Heart right ventricle (tissue), 16 donors: ENCODE measurements around the gene SSBP2. TPM values are rescaled to one million over a fixed set of nuclear protein-coding genes. Genes with fewer than 3 reads are reported as not detected.

Source experiments
- ATAC-seq, 8 donors: fragments of 200-7000 bp; cut with Tn5 transposase; one replicate each; pipeline ENCODE4 v1.9.1; 2020; ENCODE audit warnings: mild to moderate bottlenecking in 8 of 8, moderate library complexity in 8 of 8, moderate number of reproducible peaks in 1 of 8
- DNase-seq, 2 donors: peaks; one replicate each; pipeline ENCODE4 v3.0.0-alpha.2; 2020
- H3K27ac ChIP-seq, 10 donors: fragments of 200-600 bp; sonication (generic) in 2 of 10; one replicate each; pipeline versions ENCODE4 v1.5.0 to v1.8.0; 2020 to 2022; ENCODE audit warnings: mild to moderate bottlenecking in 3 of 10
- H3K27me3 ChIP-seq, 7 donors: fragments of 200-600 bp; one replicate each; pipeline ENCODE4 v1.8.0; 2021 to 2022; ENCODE audit warnings: mild to moderate bottlenecking in 2 of 7
- H3K36me3 ChIP-seq, 9 donors: fragments of 200-600 bp; sonication (generic) in 1 of 9; one replicate each; pipeline versions ENCODE4 v1.5.0 to v1.8.0; 2020 to 2022; ENCODE audit warnings: mild to moderate bottlenecking in 2 of 9
- H3K4me1 ChIP-seq, 9 donors: fragments of 200-600 bp; sonication (generic) in 1 of 9; one replicate each; pipeline versions ENCODE4 v1.5.0 to v1.8.0; 2020 to 2022; ENCODE audit warnings: mild to moderate bottlenecking in 4 of 9
- H3K4me3 ChIP-seq, 10 donors: fragments of 200-600 bp; sonication (generic) in 2 of 10; one replicate each; pipeline versions ENCODE4 v1.5.0 to v1.8.0; 2020 to 2022; ENCODE audit warnings: mild to moderate bottlenecking in 7 of 10, moderate library complexity in 2 of 10
- H3K9me3 ChIP-seq, 11 donors: fragments of 200-600 bp in 10 of 11; sonication (generic) in 2 of 11; one replicate each; pipeline versions ENCODE4 v1.5.0 to v1.8.0; 2013 to 2022; ENCODE audit warnings: mild to moderate bottlenecking in 2 of 11, control low read depth in 1 of 11, moderate library complexity in 1 of 11
- WGBS, 2 donors: extraction: QIAGEN DNeasy Blood & Tissue Kit; methylation state at CpG; one replicate each; pipeline ENCODE4 v1.1.7; 2013; ENCODE audit warnings: inconsistent platforms in 1 of 2; 5-methylcytosine and 5-hydroxymethylcytosine counted together
- intact Hi-C, 10 donors: fragments of 100-400 bp; cut with DNase I; formaldehyde crosslinking; loops; one replicate each; pipeline versions ENCODE4 v1.11.1 to v1.14.2; 2022
- polyA plus RNA-seq, 2 donors: library from polyadenylated mRNA; stranded (reverse); fragments of 200-250 nt; gene quantifications; one replicate each; pipeline ENCODE4 v1.2.3, GENCODE V29; 2013
- total RNA-seq, 10 donors: library from RNA; stranded (reverse); fragmentation: NEBNext Ultra II Directional in 3 of 10; extraction: Animal tissue kit (Norgen Biotek cat#: 25700) in 3 of 10; gene quantifications; one replicate each; pipeline versions ENCODE4 v1.2.1 to v1.2.4, GENCODE V29; 2021 to 2023
- TF ChIP-seq, protein P1 (sequence below), 9 donors: fragments of 200-600 bp; sonication (generic) in 2 of 9; IDR thresholded peaks; one replicate each; pipeline versions ENCODE4 v1.5.0 to v1.8.0; 2021 to 2022; ENCODE audit warnings: antibody characterized with exemption in 9 of 9, mild to moderate bottlenecking in 5 of 9, moderate library complexity in 1 of 9
- donor health status: Arrhythmogenic right ventricular cardiomyopathy.
- donor health status: ischemic (EF 13 %, LVEDD 7.1; RV severe dilation, severe dysfunction).
- donor health status: healthy with polysubstance abuse.
- donor health status: DM: no; HTN: yes; CAD: no.
- donor health status: DM: no; HTN: no; CAD: no.
- donor health status: ischemic (EF 25% LVEDD 6.9; RV normal size, moderate dysfunction).
- donor health status: ischemic (EF 25% LVEDD 5.7; RV mildly dilated, moderate dysfunction).
- donor health status: healthy.
- donor health status: DM: yes; HTN: yes; CAD: no.
- donor health status: Ischemic cardiomyopathy.
- donor health status: ischemic (EF 35%, LVEDD 5.7; RV mildly dilated, moderate dysfunction).
- donor health status: nonischemic (EF 11% LVEDD 7.7; RV severe dilation, severe dysfunction).
- donor health status: DM: yes; HTN: yes; CAD: no.
- donor health status: PGD.
- donor health status: ischemic (EF 29% LVEDD 5.4; RV normal size, mild dysfunction).
- donor health status: nonischemic (EF 23%, LVEDD 6.1; RV moderate dilation, normal function).

SSBP2 gene
- total and polyA plus RNA-seq, 12 donors: 24.2 to 85.9 (median 52.0) TPM

- no peak for ATAC-seq
- Histone ChIP-seq H3K36me3 (no peaks in the 10 kb centered on the region), H3K9me3 (no peaks in the 10 kb centered on the region), H3K4me1 (peaks cover 0 to 28% (median 13%) of the 10 kb centered on the region in 9 donors), H3K27ac (no peak overlapping the region), H3K4me3 (no peak overlapping the region), H3K27me3 (no peaks in the 10 kb centered on the region)
- TF ChIP-seq, protein P1, sequence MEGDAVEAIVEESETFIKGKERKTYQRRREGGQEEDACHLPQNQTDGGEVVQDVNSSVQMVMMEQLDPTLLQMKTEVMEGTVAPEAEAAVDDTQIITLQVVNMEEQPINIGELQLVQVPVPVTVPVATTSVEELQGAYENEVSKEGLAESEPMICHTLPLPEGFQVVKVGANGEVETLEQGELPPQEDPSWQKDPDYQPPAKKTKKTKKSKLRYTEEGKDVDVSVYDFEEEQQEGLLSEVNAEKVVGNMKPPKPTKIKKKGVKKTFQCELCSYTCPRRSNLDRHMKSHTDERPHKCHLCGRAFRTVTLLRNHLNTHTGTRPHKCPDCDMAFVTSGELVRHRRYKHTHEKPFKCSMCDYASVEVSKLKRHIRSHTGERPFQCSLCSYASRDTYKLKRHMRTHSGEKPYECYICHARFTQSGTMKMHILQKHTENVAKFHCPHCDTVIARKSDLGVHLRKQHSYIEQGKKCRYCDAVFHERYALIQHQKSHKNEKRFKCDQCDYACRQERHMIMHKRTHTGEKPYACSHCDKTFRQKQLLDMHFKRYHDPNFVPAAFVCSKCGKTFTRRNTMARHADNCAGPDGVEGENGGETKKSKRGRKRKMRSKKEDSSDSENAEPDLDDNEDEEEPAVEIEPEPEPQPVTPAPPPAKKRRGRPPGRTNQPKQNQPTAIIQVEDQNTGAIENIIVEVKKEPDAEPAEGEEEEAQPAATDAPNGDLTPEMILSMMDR (IDR thresholded peaks at IDR 0.05): no peak
- intact Hi-C loops: loop anchor here in 1 of 10 donors (10.0 kb wide), 1 partner anchor 111 kb away; no protein-coding TSS in a partner anchor
- no peak for DNase-seq
Observed at GRCh38 chr5:81524015-81524414, 226.9 kb downstream of the SSBP2 start.

- 55 to 64% methylated on average over 1 of the region's 1 CpG for WGBS, 2 donors
- TF ChIP-seq, protein P1 (IDR thresholded peaks at IDR 0.05): no peak
- no peak for DNase-seq
- peaks cover 0 to 28% (median 13%) of the 10 kb centered on the region in 9 donors for H3K4me1 ChIP-seq
- intact Hi-C loops: loop anchor here in 1 of 10 donors (10.0 kb wide), 1 partner anchor 112 kb away; no protein-coding TSS in a partner anchor
- H3K9me3 ChIP-seq: no peaks in the 10 kb centered on the region
- no peak overlapping the region for H3K27ac ChIP-seq
- no peaks in the 10 kb centered on the region for H3K27me3 ChIP-seq
- no peak overlapping the region for H3K4me3 ChIP-seq
- peak in 1 of 8 donors; percentile 61 for ATAC-seq
- no peaks in the 10 kb centered on the region for H3K36me3 ChIP-seq
Observed at GRCh38 chr5:81522571-81522970, 228.3 kb downstream of the SSBP2 start.

GRCh38 chr5:81520769-81521168 lies 230.1 kb downstream of the SSBP2 start:
- intact Hi-C loops: loop anchor here in 1 of 10 donors (10.0 kb wide), 1 partner anchor 114 kb away; no protein-coding TSS in a partner anchor
- Histone ChIP-seq H3K9me3 (no peaks in the 10 kb centered on the region), H3K36me3 (no peaks in the 10 kb centered on the region), H3K4me1 (peaks cover 0 to 25% (median 11%) of the 10 kb centered on the region in 9 donors), H3K4me3 (no peak overlapping the region), H3K27me3 (no peaks in the 10 kb centered on the region), H3K27ac (no peak overlapping the region)
- DNase-seq (no peak), ATAC-seq (no peak)
- TF ChIP-seq, protein P1 (IDR thresholded peaks at IDR 0.05): no peak

GRCh38 chr5:81519217-81519905 lies 231.5 kb downstream of the SSBP2 start:
- no peak overlapping the region for H3K27ac ChIP-seq
- 98% methylated on average over 2 of the region's 2 CpGs for WGBS, 2 donors
- intact Hi-C loops: loop anchor here in 1 of 10 donors (10.0 kb wide), 1 partner anchor 645 kb away; no protein-coding TSS in a partner anchor

More at GRCh38 chr5:81519217-81519905, 231.5 kb downstream of the SSBP2 start:
- no peak for ATAC-seq
- Histone ChIP-seq H3K27me3 (no peaks in the 10 kb centered on the region), H3K9me3 (no peaks in the 10 kb centered on the region), H3K4me1 (peaks cover 0 to 14% (median 2%) of the 10 kb centered on the region in 9 donors), H3K36me3 (no peaks in the 10 kb centered on the region), H3K4me3 (no peak overlapping the region)
- DNase-seq: no peak
- TF ChIP-seq, protein P1 (IDR thresholded peaks at IDR 0.05): no peak
